H9 (cell line): ENCODE results near the gene LCE3D. TPM values are rescaled to one million over a fixed set of nuclear protein-coding genes. Genes with fewer than 3 reads are reported as not detected.
A peak's percentile ranks its signal among the peaks of the same experiment; 100 is the strongest.

Experiments used
- DNase-seq: peaks from one replicate; pipeline ENCODE4 v3.0.0-alpha.2; 2017
- H2AFZ ChIP-seq: one replicate; pipeline ENCODE4 v1.6.1; 2013; ENCODE audit warnings: mild to moderate bottlenecking, low read length, control low read depth, moderate library complexity
- H2AK5ac ChIP-seq: 2 replicates; pipeline ENCODE4 v1.6.1; 2013; ENCODE audit warnings: low read length, control low read depth, mixed read lengths; ENCODE audit not compliant: insufficient read length
- H2BK120ac ChIP-seq: one replicate; pipeline ENCODE4 v1.6.1; 2013; ENCODE audit warnings: low read depth, mild to moderate bottlenecking, low read length, control low read depth, inconsistent platforms; ENCODE audit not compliant: poor library complexity, severe bottlenecking
- H2BK12ac ChIP-seq: 2 replicates; pipeline ENCODE4 v1.6.1; 2013; ENCODE audit warnings: low read length, control low read depth, mixed read lengths, low read depth; ENCODE audit not compliant: insufficient read length
- H2BK15ac ChIP-seq: 2 replicates; pipeline ENCODE4 v1.6.1; 2013; ENCODE audit warnings: low read depth, low read length, control low read depth
- H2BK20ac ChIP-seq: one replicate; pipeline ENCODE4 v1.6.1; 2013; ENCODE audit warnings: low read depth, mild to moderate bottlenecking, low read length, control low read depth, inconsistent platforms; ENCODE audit not compliant: poor library complexity, severe bottlenecking
- H2BK5ac ChIP-seq: 2 replicates; pipeline ENCODE4 v1.6.1; 2013; ENCODE audit warnings: low read length, control low read depth, mixed read lengths; ENCODE audit not compliant: insufficient read length
- H3K14ac ChIP-seq: 2 replicates; pipeline ENCODE4 v1.6.1; 2013; ENCODE audit warnings: low read length, control low read depth; ENCODE audit not compliant: insufficient read depth
- H3K18ac ChIP-seq: 2 replicates; pipeline ENCODE4 v1.6.1; 2013; ENCODE audit warnings: low read depth, mild to moderate bottlenecking, mixed read lengths, low read length, control low read depth; ENCODE audit not compliant: insufficient read length
- H3K23ac ChIP-seq: 2 replicates; pipeline ENCODE4 v1.6.1; 2013; ENCODE audit warnings: low read length, control low read depth, mixed read lengths, low read depth; ENCODE audit not compliant: insufficient read length
- H3K23me2 ChIP-seq: 2 replicates; pipeline ENCODE4 v1.6.1; 2013; ENCODE audit warnings: low read depth, mild to moderate bottlenecking, mixed read lengths, low read length, control low read depth; ENCODE audit not compliant: insufficient read length, poor library complexity, severe bottlenecking
- H3K27ac ChIP-seq: 2 replicates; pipeline ENCODE4 v1.5.1; 2013; ENCODE audit warnings: low read length, control low read depth, mixed read lengths, low read depth; ENCODE audit not compliant: insufficient read length
- H3K27me3 ChIP-seq: 2 replicates; pipeline ENCODE4 v1.6.1; 2013; ENCODE audit warnings: low read length, control low read depth, inconsistent platforms; ENCODE audit not compliant: insufficient read depth
- H3K4ac ChIP-seq: 2 replicates; pipeline ENCODE4 v1.6.1; 2013; ENCODE audit warnings: low read depth, mild to moderate bottlenecking, control low read depth, inconsistent platforms, low read length, moderate library complexity
- H3K4me1 ChIP-seq: 2 replicates; pipeline ENCODE4 v1.6.1; 2013; ENCODE audit warnings: low read length, control low read depth, inconsistent platforms; ENCODE audit not compliant: insufficient read depth
- H3K4me2 ChIP-seq: 2 replicates; pipeline ENCODE4 v1.6.1; 2013; ENCODE audit warnings: low read length, control low read depth, mixed read lengths; ENCODE audit not compliant: insufficient read length, insufficient read depth
- H3K56ac ChIP-seq: 2 replicates; pipeline ENCODE4 v1.6.1; 2013; ENCODE audit warnings: low read depth, mild to moderate bottlenecking, mixed read lengths, low read length, control low read depth; ENCODE audit not compliant: insufficient read length
- H3K79me1 ChIP-seq: 2 replicates; pipeline ENCODE4 v1.6.1; 2013; ENCODE audit warnings: low read depth, mild to moderate bottlenecking, moderate library complexity, low read length, control low read depth, inconsistent platforms; ENCODE audit not compliant: insufficient read depth, poor library complexity, severe bottlenecking
- H3K79me2 ChIP-seq: 2 replicates; pipeline ENCODE4 v1.6.1; 2013; ENCODE audit warnings: low read length, control low read depth, inconsistent platforms; ENCODE audit not compliant: insufficient read depth
- H3K9ac ChIP-seq: 2 replicates; pipeline ENCODE4 v1.6.1; 2013; ENCODE audit warnings: low read length, control low read depth, mixed read lengths; ENCODE audit not compliant: insufficient read length; ENCODE audit errors: extremely low read depth
- H3K9me3 ChIP-seq: one replicate; pipeline ENCODE4 v1.6.1; 2013; ENCODE audit warnings: low read depth, low read length, inconsistent platforms; ENCODE audit not compliant: control insufficient read depth
- H3T11ph ChIP-seq: one replicate; pipeline ENCODE4 v1.6.1; 2013; ENCODE audit warnings: mild to moderate bottlenecking, low read length, control low read depth, inconsistent platforms
- H4K20me1 ChIP-seq: one replicate; pipeline ENCODE4 v1.6.1; 2013; ENCODE audit not compliant: control insufficient read depth, insufficient read length, insufficient read depth
- H4K5ac ChIP-seq: 2 replicates; pipeline ENCODE4 v1.6.1; 2013; ENCODE audit warnings: low read depth, mild to moderate bottlenecking, mixed read lengths, low read length, control low read depth; ENCODE audit not compliant: insufficient read length
- H4K8ac ChIP-seq: replicated peaks from 2 replicates; pipeline ENCODE4 v1.6.1; 2013; ENCODE audit warnings: low read length, control low read depth, mixed read lengths, low read depth; ENCODE audit not compliant: insufficient read length
- H4K91ac ChIP-seq: 2 replicates; pipeline ENCODE4 v1.6.1; 2013; ENCODE audit warnings: low read depth, mild to moderate bottlenecking, moderate library complexity, mixed read lengths, low read length, control low read depth; ENCODE audit not compliant: insufficient read length
- H3K27ac Mint-ChIP-seq, 3 experiments: 2 replicates in 2 of 3; 3 replicates in 1 of 3; pipeline ENCODE4 v1.8.0; 2020 to 2021; ENCODE audit warnings: mixed read lengths in 3 of 3, mild to moderate bottlenecking in 1 of 3, moderate library complexity in 1 of 3
- H3K27me3 Mint-ChIP-seq: 2 replicates; pipeline ENCODE4 v1.8.0; 2021; ENCODE audit warnings: low read depth, mild to moderate bottlenecking, moderate library complexity, mixed read lengths
- H3K36me3 Mint-ChIP-seq, 3 experiments: 2 replicates in 2 of 3; 3 replicates in 1 of 3; pipeline ENCODE4 v1.8.0; 2020 to 2021; ENCODE audit warnings: low read depth in 3 of 3, mixed read lengths in 3 of 3; ENCODE audit not compliant: insufficient read depth in 1 of 3
- H3K4me1 Mint-ChIP-seq, 2 experiments: 2 replicates each; pipeline ENCODE4 v1.8.0; 2020; ENCODE audit warnings: mixed read lengths in 2 of 2
- H3K4me3 Mint-ChIP-seq, 2 experiments: 2 replicates in 1 of 2; 3 replicates in 1 of 2; pipeline ENCODE4 v1.8.0; 2020 to 2021; ENCODE audit warnings: mild to moderate bottlenecking in 2 of 2, mixed read lengths in 2 of 2, moderate library complexity in 1 of 2
- H3K9me3 Mint-ChIP-seq, 2 experiments: 2 replicates in 1 of 2; 3 replicates in 1 of 2; pipeline ENCODE4 v1.8.0; 2020; ENCODE audit warnings: mild to moderate bottlenecking in 2 of 2, mixed read lengths in 2 of 2, moderate library complexity in 1 of 2
- CTCF ChIP-seq: fragments of 200-600 bp; sonication (generic); conservative IDR thresholded peaks from 3 replicates; pipeline ENCODE4 v1.8.0; 2021; ENCODE audit warnings: antibody characterized with exemption, mild to moderate bottlenecking
- WGBS: extraction: QIAGEN DNeasy Blood & Tissue Kit; methylation state at CpG from one replicate; pipeline ENCODE4 v1.1.7; 2013; ENCODE audit warnings: missing lambda C conversion rate, low lambda C conversion rate, mixed read lengths; ENCODE audit not compliant: insufficient read length; ENCODE audit errors: extremely low coverage; 5-methylcytosine and 5-hydroxymethylcytosine counted together
- total RNA-seq: library from RNA; stranded (reverse); gene quantifications from 2 replicates; pipeline ENCODE4 v1.2.1, GENCODE V29; 2021

The LCE3D gene
- total RNA-seq, 1 experiment from 2014 or later = not detected

GRCh38 chr1:152533327-152533938, 46.9 kb downstream of the LCE3D start:
- no peak overlapping the region for H2BK5ac ChIP-seq
- H2AFZ ChIP-seq = no peak overlapping the region
- Mint-ChIP-seq H3K4me1 (no peaks in the 10 kb centered on the region), H3K9me3 (peaks cover 94 to 95% of the 10 kb centered on the region in 2 experiments), H3K27me3 (peaks cover 2% of the 10 kb centered on the region; the same call in 1 of the 2 replicates), H3K4me3 (no peak overlapping the region), H3K36me3 (peaks cover 15 to 48% (median 17%) of the 10 kb centered on the region in 3 experiments), H3K27ac (no peak overlapping the region)
- H4K91ac ChIP-seq = no peak overlapping the region
- no peak overlapping the region for H2BK20ac ChIP-seq
- no peak overlapping the region for H3K4ac ChIP-seq
- no peak overlapping the region for H4K5ac ChIP-seq
- no peak overlapping the region for H3T11ph ChIP-seq
- no peaks in the 10 kb centered on the region for H3K79me1 ChIP-seq
- peaks cover 75% of the 10 kb centered on the region for H3K9me3 ChIP-seq
- H3K14ac ChIP-seq = no peak overlapping the region
- no peak overlapping the region for H3K18ac ChIP-seq
- H2BK15ac ChIP-seq = no peak overlapping the region
- DNase-seq = no peak
- no peak overlapping the region for H4K8ac ChIP-seq
- no peaks in the 10 kb centered on the region for H3K79me2 ChIP-seq
- TF ChIP-seq CTCF = peak; percentile 40; the same call in 2 of the 3 replicates
- H3K4me1 ChIP-seq = no peaks in the 10 kb centered on the region
- no peak overlapping the region for H3K9ac ChIP-seq
- no peak overlapping the region for H3K56ac ChIP-seq
- no peak overlapping the region for H3K4me2 ChIP-seq
- no peaks in the 10 kb centered on the region for H4K20me1 ChIP-seq
- no peak overlapping the region for H2BK12ac ChIP-seq
- WGBS = no CpG with 5 or more reads among the region's 7 CpGs
- H2BK120ac ChIP-seq = no peak overlapping the region
- no peaks in the 10 kb centered on the region for H3K27me3 ChIP-seq
- H3K27ac ChIP-seq = no peak overlapping the region
- H3K23ac ChIP-seq = no peak overlapping the region
- no peak overlapping the region for H2AK5ac ChIP-seq
- no peaks in the 10 kb centered on the region for H3K23me2 ChIP-seq

Other genes starting within 250 kb of the LCE3D start
- not detected in 2 replicates for gene FLG2, start 220.5 kb downstream of the LCE3D start, total RNA-seq
- gene CRNN, start 166.3 kb downstream of the LCE3D start, total RNA-seq = not detected in 2 replicates
- not detected in 2 replicates for gene LCE5A, start 69.7 kb downstream of the LCE3D start, total RNA-seq
- gene CRCT1, start 66.0 kb downstream of the LCE3D start, total RNA-seq = not detected in 2 replicates
- not detected in 2 replicates for gene LCE3E, start 13.7 kb downstream of the LCE3D start, total RNA-seq
- gene LCE3C, start 19.7 kb upstream of the LCE3D start, total RNA-seq = not detected in 2 replicates
- not detected in 2 replicates for gene LCE3B, start 33.3 kb upstream of the LCE3D start, total RNA-seq
- not detected in 2 replicates for gene LCE3A, start 42.6 kb upstream of the LCE3D start, total RNA-seq
- gene LCE2D, start 82.9 kb upstream of the LCE3D start, total RNA-seq = not detected in 2 replicates
- gene LCE2C, start 94.8 kb upstream of the LCE3D start, total RNA-seq = not detected in 2 replicates
- not detected in 2 replicates for gene LCE2B, start 105.6 kb upstream of the LCE3D start, total RNA-seq
- gene LCE2A, start 117.8 kb upstream of the LCE3D start, total RNA-seq = not detected in 2 replicates
- gene LCE4A, start 127.6 kb upstream of the LCE3D start, total RNA-seq = not detected in 2 replicates
- gene KPRP, start 177.5 kb upstream of the LCE3D start, total RNA-seq = not detected in 2 replicates
- gene LCE1F, start 194.6 kb upstream of the LCE3D start, total RNA-seq = not detected in 2 replicates
- gene LCE1E, start 205.7 kb upstream of the LCE3D start, total RNA-seq = not detected in 2 replicates
- not detected in 2 replicates for gene LCE1D, start 216.2 kb upstream of the LCE3D start, total RNA-seq
- gene LCE1C, start 226.1 kb upstream of the LCE3D start, total RNA-seq = not detected in 2 replicates
- not detected in 2 replicates for gene LCE1B, start 231.5 kb upstream of the LCE3D start, total RNA-seq
- not detected in 2 replicates for gene LCE1A, start 247.0 kb upstream of the LCE3D start, total RNA-seq